ENCODE data around the gene ZKSCAN7.

DNA sequence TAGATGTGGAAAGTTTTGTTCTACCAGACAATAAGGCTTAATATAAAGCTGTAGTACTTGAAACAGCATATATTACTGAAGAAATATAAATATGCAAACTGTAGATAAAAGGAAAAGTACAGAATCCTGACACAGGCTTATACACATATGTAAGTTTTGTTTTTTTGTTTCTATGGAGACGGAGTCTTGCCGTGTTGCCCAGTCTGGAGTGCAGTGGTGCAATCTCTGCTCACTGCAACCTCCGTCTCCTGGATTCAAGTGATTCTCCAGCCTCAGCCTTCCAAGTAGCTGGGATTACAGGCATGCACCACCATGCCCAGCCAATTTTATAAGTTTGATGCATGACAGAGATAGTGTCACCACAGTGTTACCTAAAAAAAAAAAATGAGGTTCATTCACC is 48.4 kb upstream of the ZKSCAN7 start:
- TF ChIP-seq, protein P1, sequence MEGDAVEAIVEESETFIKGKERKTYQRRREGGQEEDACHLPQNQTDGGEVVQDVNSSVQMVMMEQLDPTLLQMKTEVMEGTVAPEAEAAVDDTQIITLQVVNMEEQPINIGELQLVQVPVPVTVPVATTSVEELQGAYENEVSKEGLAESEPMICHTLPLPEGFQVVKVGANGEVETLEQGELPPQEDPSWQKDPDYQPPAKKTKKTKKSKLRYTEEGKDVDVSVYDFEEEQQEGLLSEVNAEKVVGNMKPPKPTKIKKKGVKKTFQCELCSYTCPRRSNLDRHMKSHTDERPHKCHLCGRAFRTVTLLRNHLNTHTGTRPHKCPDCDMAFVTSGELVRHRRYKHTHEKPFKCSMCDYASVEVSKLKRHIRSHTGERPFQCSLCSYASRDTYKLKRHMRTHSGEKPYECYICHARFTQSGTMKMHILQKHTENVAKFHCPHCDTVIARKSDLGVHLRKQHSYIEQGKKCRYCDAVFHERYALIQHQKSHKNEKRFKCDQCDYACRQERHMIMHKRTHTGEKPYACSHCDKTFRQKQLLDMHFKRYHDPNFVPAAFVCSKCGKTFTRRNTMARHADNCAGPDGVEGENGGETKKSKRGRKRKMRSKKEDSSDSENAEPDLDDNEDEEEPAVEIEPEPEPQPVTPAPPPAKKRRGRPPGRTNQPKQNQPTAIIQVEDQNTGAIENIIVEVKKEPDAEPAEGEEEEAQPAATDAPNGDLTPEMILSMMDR (IDR thresholded peaks at IDR 0.05) = no peak
- no peak for TF ChIP-seq POLR2A (IDR thresholded peaks at IDR 0.05)
